ENCODE measurements around the gene SLC35B4. TPM values are rescaled to one million over a fixed set of nuclear protein-coding genes. Genes with fewer than 3 reads are reported as not detected.

SLC35B4 gene
- total RNA-seq, 2 donors from 2014 or later, result 12.6 to 18.1 TPM

DNA sequence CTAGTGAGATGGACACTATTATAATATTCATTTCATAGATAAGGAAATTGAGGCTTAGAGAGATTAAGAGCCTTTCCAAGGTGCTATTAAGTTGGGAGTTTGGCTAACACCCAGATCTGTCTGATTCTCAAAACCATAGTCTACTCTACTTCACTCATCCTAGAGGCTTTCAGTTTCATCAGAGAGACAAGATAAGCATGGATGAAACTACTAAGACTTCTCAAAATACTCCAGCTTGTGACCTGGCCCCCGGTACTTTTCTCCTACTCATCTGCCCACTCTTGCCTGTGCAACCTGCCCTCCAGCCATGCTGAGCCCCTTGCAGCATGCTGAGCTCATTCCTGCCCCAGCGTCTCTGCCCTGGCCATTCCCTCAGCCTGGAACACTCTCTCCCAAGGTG lies 12.2 kb upstream of the SLC35B4 start:
- Histone ChIP-seq H3K27ac (no peak overlapping the region), H3K36me3 (no peaks in the 10 kb centered on the region), H3K4me3 (no peak overlapping the region), H3K4me1 (ENCODE audit: control insufficient read depth in 1 of 2, low read depth in 2 of 2) (no peaks in the 10 kb centered on the region), H3K9me3 (no peaks in the 10 kb centered on the region), H3K27me3 (replicated peaks; ENCODE audit: insufficient read depth) (no peaks in the 10 kb centered on the region)
- no peak for ATAC-seq (ENCODE audit: insufficient number of reproducible peaks, low FRiP score, low read depth)
- TF ChIP-seq, protein P1, sequence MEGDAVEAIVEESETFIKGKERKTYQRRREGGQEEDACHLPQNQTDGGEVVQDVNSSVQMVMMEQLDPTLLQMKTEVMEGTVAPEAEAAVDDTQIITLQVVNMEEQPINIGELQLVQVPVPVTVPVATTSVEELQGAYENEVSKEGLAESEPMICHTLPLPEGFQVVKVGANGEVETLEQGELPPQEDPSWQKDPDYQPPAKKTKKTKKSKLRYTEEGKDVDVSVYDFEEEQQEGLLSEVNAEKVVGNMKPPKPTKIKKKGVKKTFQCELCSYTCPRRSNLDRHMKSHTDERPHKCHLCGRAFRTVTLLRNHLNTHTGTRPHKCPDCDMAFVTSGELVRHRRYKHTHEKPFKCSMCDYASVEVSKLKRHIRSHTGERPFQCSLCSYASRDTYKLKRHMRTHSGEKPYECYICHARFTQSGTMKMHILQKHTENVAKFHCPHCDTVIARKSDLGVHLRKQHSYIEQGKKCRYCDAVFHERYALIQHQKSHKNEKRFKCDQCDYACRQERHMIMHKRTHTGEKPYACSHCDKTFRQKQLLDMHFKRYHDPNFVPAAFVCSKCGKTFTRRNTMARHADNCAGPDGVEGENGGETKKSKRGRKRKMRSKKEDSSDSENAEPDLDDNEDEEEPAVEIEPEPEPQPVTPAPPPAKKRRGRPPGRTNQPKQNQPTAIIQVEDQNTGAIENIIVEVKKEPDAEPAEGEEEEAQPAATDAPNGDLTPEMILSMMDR (IDR thresholded peaks at IDR 0.05), result no peak
- DNase-seq (ENCODE audit: low spot score), result no peak

DNA sequence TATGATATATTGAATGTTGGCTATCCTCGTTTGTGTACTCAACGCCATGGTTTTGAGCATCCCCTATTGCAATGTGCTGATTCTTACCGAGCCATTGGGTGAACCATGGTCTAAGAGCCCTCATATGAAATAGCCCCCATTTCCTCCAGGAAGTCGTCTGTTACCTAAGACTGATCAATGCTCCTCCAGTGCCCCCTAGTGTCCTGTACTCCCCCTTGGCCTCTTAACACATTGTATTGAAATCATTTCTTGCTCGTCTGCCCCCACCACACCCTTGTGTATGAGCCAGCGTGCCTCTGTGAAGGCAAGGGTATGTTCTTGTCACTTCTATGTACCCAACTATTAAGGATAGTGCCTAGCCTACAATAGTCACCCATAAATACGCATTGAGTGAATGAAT lies 11.2 kb upstream of the SLC35B4 start:
- Histone ChIP-seq H3K4me1 (ENCODE audit: control insufficient read depth in 1 of 2, low read depth in 2 of 2) (no peaks in the 10 kb centered on the region), H3K27ac (no peak overlapping the region), H3K4me3 (no peak overlapping the region), H3K27me3 (replicated peaks; ENCODE audit: insufficient read depth) (no peaks in the 10 kb centered on the region), H3K36me3 (no peaks in the 10 kb centered on the region), H3K9me3 (no peaks in the 10 kb centered on the region)
- TF ChIP-seq, protein P1 (IDR thresholded peaks at IDR 0.05), result no peak
- no peak for ATAC-seq (ENCODE audit: insufficient number of reproducible peaks, low FRiP score, low read depth)
- DNase-seq (ENCODE audit: low spot score), result no peak

DNA sequence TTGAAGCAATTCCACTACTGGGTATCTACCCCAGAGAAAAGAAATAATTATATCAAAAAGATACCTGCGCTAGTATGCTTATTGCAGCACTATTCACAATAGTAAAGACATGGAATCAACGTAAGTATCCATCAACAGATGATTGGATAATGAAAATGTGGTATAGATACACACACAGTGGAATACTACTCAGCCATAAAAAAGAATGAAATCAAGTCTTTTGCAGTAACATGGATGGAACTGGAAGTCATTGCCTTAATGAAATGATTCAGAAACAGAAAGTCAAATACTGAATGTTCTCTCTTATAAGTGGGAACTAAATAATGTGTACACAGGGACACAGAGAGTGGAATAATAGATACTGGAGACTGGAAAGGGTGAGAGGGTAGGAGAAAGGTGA lies 7.4 kb upstream of the SLC35B4 start:
- H3K4me1 ChIP-seq (ENCODE audit: control insufficient read depth in 1 of 2, low read depth in 2 of 2), result no peaks in the 10 kb centered on the region
- DNase-seq (ENCODE audit: low spot score), result no peak
- H3K4me3 ChIP-seq, result no peak overlapping the region
- H3K36me3 ChIP-seq, result no peaks in the 10 kb centered on the region
- ATAC-seq (ENCODE audit: insufficient number of reproducible peaks, low FRiP score, low read depth), result no peak
- no peak overlapping the region for H3K27ac ChIP-seq
- TF ChIP-seq, protein P1 (IDR thresholded peaks at IDR 0.05), result no peak
- no peaks in the 10 kb centered on the region for H3K27me3 ChIP-seq (replicated peaks; ENCODE audit: insufficient read depth)
- H3K9me3 ChIP-seq, result no peaks in the 10 kb centered on the region

DNA sequence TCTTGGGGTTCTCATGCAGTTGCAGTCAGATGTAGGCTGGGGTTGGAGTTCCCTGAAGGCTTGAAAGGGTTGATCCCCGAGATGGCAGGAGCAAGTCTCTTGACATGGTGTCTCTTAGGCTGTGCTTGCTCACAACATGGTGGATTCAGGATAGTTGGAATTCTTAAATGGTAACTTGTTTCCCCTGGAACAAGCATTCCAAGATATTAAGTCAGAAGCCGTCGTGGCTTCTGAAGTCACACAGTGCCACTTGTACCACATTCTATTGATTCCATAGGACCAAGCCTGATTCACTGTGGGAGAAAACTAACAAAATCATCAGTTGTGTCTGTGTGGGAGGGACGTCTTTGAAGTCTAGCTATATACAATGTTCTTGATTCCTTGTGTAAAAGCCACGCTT lies 3.5 kb upstream of the SLC35B4 start:
- H3K4me1 ChIP-seq (ENCODE audit: control insufficient read depth in 1 of 2, low read depth in 2 of 2), result peaks cover 0 to 9% of the 10 kb centered on the region in 2 donors
- H3K27ac ChIP-seq, result no peak overlapping the region
- H3K9me3 ChIP-seq, result no peaks in the 10 kb centered on the region
- DNase-seq (ENCODE audit: low spot score) (no peak), ATAC-seq (ENCODE audit: insufficient number of reproducible peaks, low FRiP score, low read depth) (no peak)
- H3K27me3 ChIP-seq (replicated peaks; ENCODE audit: insufficient read depth), result no peaks in the 10 kb centered on the region
- H3K36me3 ChIP-seq, result no peaks in the 10 kb centered on the region
- no peak overlapping the region for H3K4me3 ChIP-seq
- TF ChIP-seq, protein P1 (IDR thresholded peaks at IDR 0.05), result no peak

DNA sequence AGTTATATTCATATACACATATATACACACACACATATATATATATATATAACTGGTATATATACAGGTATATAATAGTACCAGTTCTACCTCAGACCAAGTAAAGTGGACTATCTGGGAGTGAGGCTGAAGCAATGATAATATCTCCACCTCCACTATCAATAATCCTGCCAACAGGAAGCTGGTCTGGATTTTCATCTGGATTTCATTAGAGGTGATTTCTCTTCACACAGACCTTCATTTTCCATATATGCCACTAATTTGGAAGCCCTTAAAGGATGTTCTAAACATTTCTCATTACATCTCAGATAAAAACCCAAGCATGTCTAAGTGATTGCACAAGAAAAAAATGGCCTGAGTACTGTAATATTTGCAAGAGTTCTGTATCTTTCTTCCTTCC lies 1.7 kb upstream of the SLC35B4 start:
- H3K9me3 ChIP-seq, result no peaks in the 10 kb centered on the region
- TF ChIP-seq, protein P1 (IDR thresholded peaks at IDR 0.05), result no peak
- peaks cover 0 to 9% of the 10 kb centered on the region in 2 donors for H3K4me1 ChIP-seq (ENCODE audit: control insufficient read depth in 1 of 2, low read depth in 2 of 2)
- no peaks in the 10 kb centered on the region for H3K36me3 ChIP-seq
- no peaks in the 10 kb centered on the region for H3K27me3 ChIP-seq (replicated peaks; ENCODE audit: insufficient read depth)
- no peak overlapping the region for H3K4me3 ChIP-seq
- ATAC-seq (ENCODE audit: insufficient number of reproducible peaks, low FRiP score, low read depth), result no peak
- H3K27ac ChIP-seq, result no peak overlapping the region
- DNase-seq (ENCODE audit: low spot score), result no peak
